CD4-positive, CD25-positive, alpha-beta regulatory T cell (primary cell): ENCODE results near the gene AGAP1. TPM values are rescaled to one million over a fixed set of nuclear protein-coding genes. Genes with fewer than 3 reads are reported as not detected.

ENCODE experiments used
- ATAC-seq, 2 donors: fragments of 150-1000 bp; cut with Tn5 transposase; one replicate each; pipeline ENCODE4 v1.10.0; 2021; ENCODE audit warnings: low read depth in 2 of 2, moderate number of reproducible peaks in 2 of 2, moderate library complexity in 1 of 2
- DNase-seq, 3 donors: peaks; one replicate each; pipeline versions ENCODE4 v3.0.0 to v3.0.0-alpha.2; 2012 to 2022; ENCODE audit warnings: mixed read lengths in 1 of 3
- H3K27ac ChIP-seq: one replicate; pipeline ENCODE4 v1.7.0; 2013; ENCODE audit warnings: mild to moderate bottlenecking, low read length; ENCODE audit not compliant: insufficient read depth, poor library complexity, severe bottlenecking
- H3K27me3 ChIP-seq: one replicate; pipeline ENCODE4 v1.7.0; 2013; ENCODE audit warnings: low read length; ENCODE audit not compliant: control insufficient read depth, insufficient read depth
- H3K36me3 ChIP-seq: one replicate; pipeline ENCODE4 v1.7.0; 2013; ENCODE audit warnings: mild to moderate bottlenecking, low read length, moderate library complexity; ENCODE audit not compliant: control insufficient read depth, insufficient read depth
- H3K4me1 ChIP-seq: 2 replicates; pipeline ENCODE4 v1.7.0; 2013; ENCODE audit warnings: mild to moderate bottlenecking, low read length; ENCODE audit not compliant: insufficient read depth, control insufficient read depth, poor library complexity, severe bottlenecking
- H3K4me3 ChIP-seq: one replicate; pipeline ENCODE4 v1.7.0; 2013; ENCODE audit warnings: low read depth, mild to moderate bottlenecking, low read length, moderate library complexity
- H3K9me3 ChIP-seq, 2 experiments: 1 replicate in 1 of 2; 2 replicates in 1 of 2; pipeline ENCODE4 v1.7.0; 2013; ENCODE audit warnings: low read length in 2 of 2, mild to moderate bottlenecking in 1 of 2, moderate library complexity in 1 of 2; ENCODE audit not compliant: control insufficient read depth in 2 of 2
- H3K27ac Mint-ChIP-seq, 3 donors: one replicate each; pipeline ENCODE4 v1.8.0; 2020 to 2022; ENCODE audit warnings: mild to moderate bottlenecking in 3 of 3, mixed read lengths in 3 of 3, moderate library complexity in 2 of 3
- H3K27me3 Mint-ChIP-seq: one replicate; pipeline ENCODE4 v1.8.0; 2022; ENCODE audit warnings: mild to moderate bottlenecking, mixed read lengths
- H3K36me3 Mint-ChIP-seq: one replicate; pipeline ENCODE4 v1.8.0; 2020; ENCODE audit warnings: mixed read lengths
- H3K4me1 Mint-ChIP-seq, 4 donors: one replicate each; pipeline ENCODE4 v1.8.0; 2020 to 2022; ENCODE audit warnings: mixed read lengths in 4 of 4, mild to moderate bottlenecking in 1 of 4
- H3K4me3 Mint-ChIP-seq, 4 donors: one replicate each; pipeline ENCODE4 v1.8.0; 2020 to 2022; ENCODE audit warnings: mild to moderate bottlenecking in 4 of 4, mixed read lengths in 4 of 4, moderate library complexity in 3 of 4
- H3K9me3 Mint-ChIP-seq, 7 donors: one replicate each; pipeline ENCODE4 v1.8.0; 2020 to 2022; ENCODE audit warnings: mixed read lengths in 7 of 7, mild to moderate bottlenecking in 3 of 7, moderate library complexity in 2 of 7
- polyA plus RNA-seq, 4 donors: library from polyadenylated mRNA; unstranded; fragments of 300-500 nt; fragmentation: Illumina TruSeq; gene quantifications; one replicate each; pipeline ENCODE4 v1.2.3, GENCODE V29; 2021
- total RNA-seq: library from RNA; stranded (reverse); gene quantifications from one replicate; pipeline ENCODE4 v1.2.3, GENCODE V29; 2022

Gene AGAP1
- total and polyA plus RNA-seq, 5 donors from 2014 or later: 0.99 TPM; not detected in 4

DNA sequence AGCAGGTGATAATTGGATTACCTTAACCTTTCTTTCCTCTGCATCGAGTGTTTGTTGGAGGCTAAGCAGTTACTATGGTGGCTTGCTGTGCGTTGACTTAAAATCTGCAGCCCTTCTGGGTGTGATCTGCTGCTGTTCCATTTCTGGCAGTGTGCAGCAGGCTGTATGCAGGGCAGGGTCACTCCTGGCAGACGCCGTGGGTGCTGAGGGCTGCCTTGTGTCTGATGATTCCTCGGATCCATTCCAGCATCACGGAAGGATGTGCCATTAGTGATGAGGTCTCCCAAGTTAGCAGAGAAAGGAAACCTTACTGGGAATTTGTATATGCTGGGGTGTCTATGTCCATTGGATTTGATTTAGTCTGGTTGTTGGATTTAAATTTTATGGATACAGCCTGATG, 310.8 kb downstream of the AGAP1 start:
- DNase-seq (no peak), ATAC-seq (no peak)
- Mint-ChIP-seq H3K9me3 (peaks cover 0 to 4% (median 0%) of the 10 kb centered on the region in 7 donors), H3K4me1 (peaks cover 0 to 4% (median 0%) of the 10 kb centered on the region in 4 donors), H3K4me3 (no peak overlapping the region), H3K36me3 (no peaks in the 10 kb centered on the region), H3K27me3 (no peaks in the 10 kb centered on the region), H3K27ac (no peak overlapping the region)
- H3K27ac ChIP-seq: no peak overlapping the region
- no peak overlapping the region for H3K4me3 ChIP-seq
- no peaks in the 10 kb centered on the region for H3K4me1 ChIP-seq
- no peaks in the 10 kb centered on the region for H3K9me3 ChIP-seq
- no peaks in the 10 kb centered on the region for H3K36me3 ChIP-seq
- no peaks in the 10 kb centered on the region for H3K27me3 ChIP-seq

DNA sequence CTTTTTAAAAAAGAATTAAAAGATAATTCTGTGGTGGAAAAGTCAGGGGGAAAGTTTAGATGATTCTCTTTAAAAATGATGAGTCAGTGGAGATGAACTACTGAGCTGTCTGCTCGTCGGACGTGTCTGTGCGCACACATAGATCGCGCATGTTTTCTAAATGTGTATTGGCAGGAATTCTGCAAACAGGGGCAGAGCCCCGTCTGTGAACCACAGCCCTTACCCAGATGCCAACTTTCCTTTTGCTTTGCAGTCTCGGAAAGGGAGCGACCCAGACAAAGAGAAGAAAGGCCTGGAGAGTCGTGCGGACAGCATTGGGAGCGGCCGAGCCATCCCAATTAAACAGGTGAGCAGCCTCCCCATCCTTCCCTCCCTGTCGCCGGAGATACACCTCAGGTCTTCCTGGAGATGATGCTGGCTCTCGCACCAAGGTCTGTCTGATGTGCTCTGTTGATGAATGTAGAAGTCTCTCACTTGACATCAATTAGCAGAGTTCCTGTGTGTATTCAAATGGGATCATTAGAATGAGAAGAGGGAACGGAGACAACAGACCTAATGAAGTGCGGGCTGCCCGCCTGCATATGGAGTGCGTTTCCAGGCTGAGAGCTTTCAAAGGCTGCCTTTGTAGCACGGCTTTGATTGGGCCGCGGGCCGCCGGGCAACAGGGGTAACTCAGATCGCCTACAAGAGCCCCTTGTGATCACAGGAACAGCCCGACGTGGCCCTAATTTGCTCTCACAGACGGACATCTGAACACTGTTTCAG, 313.3 kb downstream of the AGAP1 start:
- no peak for ATAC-seq
- Histone ChIP-seq H3K4me1 (no peaks in the 10 kb centered on the region), H3K36me3 (no peaks in the 10 kb centered on the region), H3K27me3 (no peaks in the 10 kb centered on the region), H3K27ac (no peak overlapping the region), H3K4me3 (no peak overlapping the region), H3K9me3 (no peaks in the 10 kb centered on the region)
- H3K4me3 Mint-ChIP-seq: no peak overlapping the region
- H3K36me3 Mint-ChIP-seq: no peaks in the 10 kb centered on the region
- peaks cover 0 to 4% (median 0%) of the 10 kb centered on the region in 4 donors for H3K4me1 Mint-ChIP-seq
- peaks cover 0 to 4% (median 0%) of the 10 kb centered on the region in 7 donors for H3K9me3 Mint-ChIP-seq
- no peak overlapping the region for H3K27ac Mint-ChIP-seq
- no peak for DNase-seq
- H3K27me3 Mint-ChIP-seq: no peaks in the 10 kb centered on the region

DNA sequence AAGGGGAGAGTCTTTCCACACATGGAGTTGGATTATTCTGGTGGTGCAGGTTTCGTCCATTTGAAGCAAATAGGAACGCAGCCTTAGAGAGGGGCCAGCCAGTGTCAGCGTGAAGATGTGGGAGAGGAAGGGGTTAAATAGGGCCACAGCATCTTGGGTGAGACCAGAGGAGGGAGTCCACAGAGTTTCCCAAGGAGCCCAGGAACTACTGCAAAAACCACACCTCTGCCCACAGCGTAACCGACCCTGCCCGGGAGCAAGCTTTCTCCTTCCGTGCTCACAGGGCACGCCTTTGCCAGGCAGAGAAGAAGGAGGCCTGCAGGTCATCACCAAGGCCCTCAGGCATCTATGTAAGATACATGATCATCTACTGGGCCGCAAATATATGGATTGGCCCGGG, 314.5 kb downstream of the AGAP1 start:
- H3K36me3 Mint-ChIP-seq: no peaks in the 10 kb centered on the region
- peaks cover 0 to 4% (median 0%) of the 10 kb centered on the region in 4 donors for H3K4me1 Mint-ChIP-seq
- Histone ChIP-seq H3K4me1 (no peaks in the 10 kb centered on the region), H3K27me3 (no peaks in the 10 kb centered on the region), H3K9me3 (no peaks in the 10 kb centered on the region), H3K4me3 (no peak overlapping the region), H3K36me3 (no peaks in the 10 kb centered on the region), H3K27ac (no peak overlapping the region)
- DNase-seq (no peak), ATAC-seq (no peak)
- no peak overlapping the region for H3K27ac Mint-ChIP-seq
- H3K4me3 Mint-ChIP-seq: no peak overlapping the region
- H3K27me3 Mint-ChIP-seq: no peaks in the 10 kb centered on the region
- H3K9me3 Mint-ChIP-seq: peaks cover 0 to 4% (median 0%) of the 10 kb centered on the region in 7 donors

DNA sequence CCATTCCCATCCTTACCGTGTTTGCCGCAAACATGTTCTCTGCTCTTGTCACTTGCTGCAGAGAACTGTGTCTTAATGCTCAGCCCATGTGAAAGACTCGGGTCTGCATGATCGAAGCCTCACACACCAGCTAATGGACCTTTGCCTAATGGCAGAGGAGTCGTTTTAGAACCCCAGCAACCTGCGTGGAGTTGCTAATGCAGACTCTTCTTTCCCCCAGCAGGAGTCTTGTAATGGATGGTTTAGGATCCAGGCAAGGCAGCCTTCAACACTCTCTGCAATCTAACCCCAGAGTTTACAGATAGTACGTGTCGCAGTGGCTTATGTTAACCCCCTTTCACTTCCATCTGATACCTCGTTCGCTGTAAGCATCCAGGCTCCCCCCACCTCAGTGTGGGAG, 316.4 kb downstream of the AGAP1 start:
- Histone ChIP-seq H3K4me3 (no peak overlapping the region), H3K27me3 (no peaks in the 10 kb centered on the region), H3K9me3 (no peaks in the 10 kb centered on the region), H3K36me3 (no peaks in the 10 kb centered on the region), H3K4me1 (no peaks in the 10 kb centered on the region), H3K27ac (no peak overlapping the region)
- no peak for ATAC-seq
- H3K27me3 Mint-ChIP-seq: no peaks in the 10 kb centered on the region
- H3K4me1 Mint-ChIP-seq: no peaks in the 10 kb centered on the region
- no peaks in the 10 kb centered on the region for H3K36me3 Mint-ChIP-seq
- no peak overlapping the region for H3K4me3 Mint-ChIP-seq
- no peak for DNase-seq
- no peak overlapping the region for H3K27ac Mint-ChIP-seq
- H3K9me3 Mint-ChIP-seq: peaks cover 0 to 2% (median 0%) of the 10 kb centered on the region in 7 donors

DNA sequence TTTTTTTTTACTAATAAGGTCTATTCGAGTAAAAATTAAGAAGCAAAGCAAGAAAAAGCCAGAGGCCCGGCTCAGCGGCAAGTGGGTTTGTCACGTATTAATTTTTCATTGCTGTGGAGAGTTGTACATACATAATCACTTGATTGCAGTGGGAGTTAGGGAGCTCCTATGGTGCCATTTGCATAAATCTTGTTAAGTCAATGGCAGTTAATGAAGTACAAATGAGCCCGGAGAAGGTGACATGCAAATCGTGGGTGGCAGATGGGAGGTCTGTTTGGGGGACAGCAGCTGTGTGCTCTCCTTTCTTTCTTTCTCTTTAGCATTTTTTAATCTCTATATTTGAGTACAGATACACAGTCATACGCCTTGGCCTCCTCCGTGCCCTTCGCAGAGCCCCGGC, 317.0 kb downstream of the AGAP1 start:
- Mint-ChIP-seq H3K36me3 (no peaks in the 10 kb centered on the region), H3K27ac (no peak overlapping the region), H3K9me3 (peaks cover 0 to 2% (median 0%) of the 10 kb centered on the region in 7 donors), H3K4me3 (no peak overlapping the region), H3K27me3 (no peaks in the 10 kb centered on the region), H3K4me1 (no peaks in the 10 kb centered on the region)
- no peaks in the 10 kb centered on the region for H3K4me1 ChIP-seq
- H3K27me3 ChIP-seq: no peaks in the 10 kb centered on the region
- H3K36me3 ChIP-seq: no peaks in the 10 kb centered on the region
- ATAC-seq: no peak
- no peak overlapping the region for H3K27ac ChIP-seq
- no peaks in the 10 kb centered on the region for H3K9me3 ChIP-seq
- H3K4me3 ChIP-seq: no peak overlapping the region
- DNase-seq: no peak

DNA sequence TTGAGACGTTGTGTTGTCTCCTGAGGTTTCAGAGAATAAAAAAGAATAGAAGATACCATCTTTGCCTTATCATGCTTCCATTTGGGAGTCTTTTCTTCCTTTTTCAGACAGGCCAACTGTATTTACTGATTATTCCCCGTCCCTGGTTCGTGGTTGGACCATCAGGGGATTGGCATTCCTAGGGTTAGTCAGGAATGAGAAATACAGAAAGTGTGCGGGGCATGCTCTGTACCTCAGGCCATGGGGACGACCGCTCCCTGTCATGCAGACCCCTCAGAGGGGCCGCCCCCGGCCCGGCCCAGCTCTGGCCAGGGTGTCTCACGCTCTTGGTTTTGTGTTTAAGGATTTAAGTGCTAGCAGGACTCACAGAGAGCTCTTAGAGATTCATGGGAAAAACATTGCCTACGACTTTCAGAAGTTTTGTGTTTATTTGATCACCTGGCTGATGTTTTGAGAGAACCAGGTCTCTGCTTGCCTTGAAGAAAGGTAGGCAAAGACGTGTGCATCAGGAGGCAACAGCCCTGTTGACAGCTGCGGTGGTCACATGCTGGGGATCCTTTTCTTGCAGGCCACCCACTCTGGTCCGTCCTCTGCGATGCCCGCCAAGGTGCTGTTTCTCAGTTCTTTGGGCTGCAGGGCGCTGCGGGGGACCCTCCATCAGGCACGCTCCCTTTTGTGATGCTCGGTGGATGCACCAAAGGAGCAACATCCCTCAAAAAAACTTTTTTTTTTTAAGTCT, 317.8 kb downstream of the AGAP1 start:
- peaks cover 0 to 2% (median 0%) of the 10 kb centered on the region in 7 donors for H3K9me3 Mint-ChIP-seq

DNA sequence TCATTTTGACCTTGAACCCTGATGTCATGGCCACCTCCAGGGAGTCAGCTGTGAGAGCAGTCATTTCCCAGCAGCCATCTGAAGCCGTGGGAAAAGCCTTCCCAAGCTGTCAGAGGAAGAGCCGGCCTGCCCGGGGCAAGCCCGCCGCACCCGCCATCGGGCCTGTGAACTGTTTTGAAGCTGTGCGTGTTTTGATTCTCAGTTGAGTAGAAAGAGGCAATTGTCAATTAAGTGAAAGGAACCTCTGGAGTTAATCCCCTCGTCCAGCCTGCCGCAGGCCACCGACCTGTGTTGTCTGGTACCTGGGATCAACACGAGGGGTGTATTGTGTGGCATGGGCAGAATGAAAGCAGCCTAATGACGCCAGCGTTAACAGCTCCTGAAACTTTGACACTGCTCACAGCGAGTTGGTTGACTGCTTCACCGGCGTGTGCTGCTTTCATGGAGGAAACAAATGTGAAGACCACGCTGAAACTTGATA, 318.4 kb downstream of the AGAP1 start:
- H3K27ac Mint-ChIP-seq: no peak overlapping the region
- DNase-seq (no peak), ATAC-seq (no peak)
- H3K27me3 Mint-ChIP-seq: no peaks in the 10 kb centered on the region
- Histone ChIP-seq H3K4me3 (no peak overlapping the region), H3K36me3 (no peaks in the 10 kb centered on the region), H3K4me1 (no peaks in the 10 kb centered on the region), H3K9me3 (no peaks in the 10 kb centered on the region), H3K27me3 (no peaks in the 10 kb centered on the region), H3K27ac (no peak overlapping the region)
- no peaks in the 10 kb centered on the region for H3K36me3 Mint-ChIP-seq
- no peaks in the 10 kb centered on the region for H3K4me1 Mint-ChIP-seq
- H3K9me3 Mint-ChIP-seq: peaks cover 0 to 2% (median 0%) of the 10 kb centered on the region in 7 donors
- no peak overlapping the region for H3K4me3 Mint-ChIP-seq

More for the DNA sequence above, 317.8 kb downstream of the AGAP1 start:
- H3K27ac Mint-ChIP-seq: no peak overlapping the region
- Histone ChIP-seq H3K4me3 (no peak overlapping the region), H3K27me3 (no peaks in the 10 kb centered on the region), H3K4me1 (no peaks in the 10 kb centered on the region), H3K27ac (no peak overlapping the region), H3K9me3 (no peaks in the 10 kb centered on the region), H3K36me3 (no peaks in the 10 kb centered on the region)
- no peaks in the 10 kb centered on the region for H3K36me3 Mint-ChIP-seq
- H3K4me3 Mint-ChIP-seq: no peak overlapping the region
- DNase-seq (no peak), ATAC-seq (no peak)
- H3K27me3 Mint-ChIP-seq: no peaks in the 10 kb centered on the region
- H3K4me1 Mint-ChIP-seq: no peaks in the 10 kb centered on the region
